Endothelial cell of hepatic sinusoid (primary cell): ENCODE results near the gene LRRC45.

Source experiments
- in situ Hi-C: cut with HindIII; loops from 2 replicates; pipeline ENCODE4 v1.10.0; 2017; ENCODE audit warnings: low sequenced_read_pairs

Gene LRRC45

GRCh38 chr17:82058855-82059249 is 35.7 kb downstream of the LRRC45 start:
- in situ Hi-C loops, result loop anchor here (10.0 kb wide), 2 partner anchors 76 to 146 kb away; no protein-coding TSS in a partner anchor

- in situ Hi-C loops, result loop anchor here (10.0 kb wide), 2 partner anchors 75 to 145 kb away; no protein-coding TSS in a partner anchor
These were observed 36.3 kb downstream of the LRRC45 start for GRCh38 chr17:82059272-82060000.

DNA sequence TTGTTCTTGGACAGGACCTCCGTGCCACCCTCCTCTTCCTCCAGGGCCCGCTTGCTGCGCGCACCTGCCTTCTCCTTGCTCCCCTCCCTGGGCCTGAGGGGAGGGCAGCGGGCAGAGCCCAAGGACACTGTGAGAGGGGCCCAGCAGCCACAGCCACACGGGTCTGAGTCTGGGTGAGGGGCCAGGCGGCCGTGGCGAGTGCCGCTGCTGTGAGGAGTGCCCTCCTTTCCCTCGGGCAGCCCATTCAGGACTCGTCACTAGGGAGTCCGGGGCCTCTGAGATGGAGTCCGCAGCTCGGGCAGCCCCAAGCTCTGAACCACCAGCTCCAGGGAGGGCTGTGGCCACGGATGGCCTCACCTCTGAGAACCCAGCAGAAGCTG is 36.9 kb downstream of the LRRC45 start:
- in situ Hi-C loops, result no loop called here

DNA sequence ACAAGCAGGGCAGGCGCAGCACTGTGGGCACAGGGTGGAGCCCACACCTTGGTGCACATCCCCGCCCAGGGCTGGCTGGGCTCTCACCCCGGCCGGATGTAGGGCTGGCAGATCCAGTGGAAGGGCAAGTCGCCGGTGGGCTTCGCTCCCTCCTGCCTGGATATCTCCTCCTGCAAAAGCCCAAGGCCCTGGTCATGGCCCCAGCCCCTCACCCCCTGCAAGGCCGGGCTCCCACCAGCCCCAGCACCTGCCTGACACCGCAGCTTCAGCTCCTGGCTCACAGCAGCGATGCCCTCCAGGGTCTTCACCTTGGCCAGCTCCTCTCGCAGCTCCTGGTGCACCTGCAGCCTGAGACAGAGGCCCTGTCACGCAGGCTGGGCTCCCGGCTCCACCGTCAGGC is 37.5 kb downstream of the LRRC45 start:
- in situ Hi-C loops, result no loop called here

DNA sequence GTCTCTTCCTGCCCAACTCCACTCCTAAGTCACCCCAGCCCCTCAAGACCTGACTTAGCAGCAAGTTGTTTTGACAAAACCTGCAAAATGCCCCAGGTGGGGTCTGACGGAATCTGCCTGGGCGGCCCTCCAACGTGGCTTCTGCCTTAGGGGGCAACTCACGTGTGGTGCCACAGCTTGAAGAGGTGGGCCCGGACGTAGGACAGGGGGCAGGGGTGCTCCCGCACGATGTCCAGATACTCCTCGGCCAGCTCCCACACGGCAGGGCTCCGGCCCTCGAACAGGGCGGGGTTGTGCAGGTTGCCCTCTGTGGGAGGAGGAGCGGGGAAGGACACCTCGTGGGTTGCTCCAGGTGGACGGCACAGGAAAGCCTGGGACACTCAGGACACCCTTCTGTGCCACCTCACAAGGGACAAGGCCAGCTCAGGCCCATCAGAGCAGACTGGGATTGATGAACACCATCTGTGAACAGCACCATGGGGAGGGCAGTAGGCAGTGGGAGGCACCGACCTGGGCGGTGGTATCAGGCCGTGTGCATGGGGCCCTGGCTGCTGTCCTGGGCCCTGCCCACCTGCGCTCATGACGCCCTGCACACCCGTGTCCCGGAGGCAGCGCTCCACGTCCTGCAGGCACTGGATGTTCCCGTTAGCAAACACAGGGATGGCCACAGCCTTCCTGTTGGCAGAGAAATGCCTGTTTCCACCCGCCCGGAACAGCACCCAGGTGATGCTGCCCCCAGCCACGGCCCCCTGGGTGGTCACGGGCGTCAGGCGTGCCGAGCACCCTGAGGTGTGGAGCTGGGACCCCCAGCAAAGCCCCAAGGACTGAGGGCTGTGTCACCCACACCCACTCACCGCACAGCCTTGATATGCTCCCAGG is 38.2 kb downstream of the LRRC45 start:
- in situ Hi-C loops, result no loop called here

DNA sequence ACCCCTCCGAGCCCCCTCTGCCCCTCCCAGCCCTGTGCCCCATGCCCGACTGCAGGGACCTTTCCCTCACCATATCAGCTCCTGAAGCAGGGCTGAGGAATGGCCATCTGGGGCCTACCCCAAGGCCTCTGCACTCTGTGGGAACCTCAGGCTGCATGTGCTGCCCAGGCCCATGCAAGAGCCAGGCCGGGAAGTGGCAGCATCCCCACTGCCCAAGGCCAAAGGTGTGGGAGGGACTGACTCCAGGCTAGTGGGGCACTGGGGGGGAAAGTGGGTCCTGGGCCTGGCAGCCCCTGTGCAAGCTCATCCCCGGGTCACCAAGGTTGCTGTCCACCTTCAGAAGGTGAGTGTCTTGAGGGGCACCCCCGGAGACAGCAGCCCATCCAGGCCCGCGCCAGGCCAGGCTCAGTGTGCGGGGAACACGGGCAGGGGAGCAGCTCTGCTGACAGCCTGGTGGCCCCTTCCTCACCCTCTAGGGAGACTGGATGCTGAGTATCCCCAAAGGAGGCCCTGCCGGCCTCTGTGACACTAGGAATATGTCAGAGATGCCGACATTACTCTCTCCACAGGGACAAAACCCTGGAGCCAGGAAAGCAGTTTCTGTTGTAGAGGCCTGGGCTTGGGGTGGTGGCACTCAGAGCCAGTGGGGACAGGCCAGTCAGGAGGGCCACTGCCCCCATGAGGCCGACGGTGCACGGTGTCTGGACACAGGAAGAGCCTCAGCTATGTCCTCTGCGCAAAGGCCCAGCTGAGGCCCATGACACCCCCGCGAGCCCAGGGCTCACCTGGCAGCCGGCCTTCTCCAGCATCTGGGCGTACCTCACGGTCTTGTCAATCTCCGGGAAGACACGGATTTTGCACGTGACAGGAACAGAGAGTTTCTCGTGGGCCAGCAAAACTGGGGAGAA is 39.2 kb downstream of the LRRC45 start:
- in situ Hi-C loops, result no loop called here

DNA sequence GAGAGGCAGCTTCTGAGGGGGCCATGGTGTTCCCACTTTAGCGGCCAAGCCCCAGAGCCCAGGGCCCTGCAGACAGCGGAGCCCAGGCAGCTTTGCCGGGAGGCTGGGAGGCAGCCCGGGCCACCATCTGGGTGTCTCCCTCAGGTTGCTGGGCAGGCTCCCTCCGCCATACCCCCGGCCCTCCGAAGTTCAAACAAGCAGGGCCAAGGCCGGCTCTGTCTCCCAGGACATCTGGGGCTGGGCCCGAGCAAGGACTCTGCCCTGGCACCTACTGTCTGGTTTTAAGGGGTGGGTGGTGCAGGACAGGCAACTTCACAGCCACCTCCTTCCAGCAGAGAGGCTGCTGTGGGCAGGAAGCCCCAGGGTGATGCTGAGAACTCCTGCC is 39.9 kb downstream of the LRRC45 start:
- in situ Hi-C loops, result no loop called here

DNA sequence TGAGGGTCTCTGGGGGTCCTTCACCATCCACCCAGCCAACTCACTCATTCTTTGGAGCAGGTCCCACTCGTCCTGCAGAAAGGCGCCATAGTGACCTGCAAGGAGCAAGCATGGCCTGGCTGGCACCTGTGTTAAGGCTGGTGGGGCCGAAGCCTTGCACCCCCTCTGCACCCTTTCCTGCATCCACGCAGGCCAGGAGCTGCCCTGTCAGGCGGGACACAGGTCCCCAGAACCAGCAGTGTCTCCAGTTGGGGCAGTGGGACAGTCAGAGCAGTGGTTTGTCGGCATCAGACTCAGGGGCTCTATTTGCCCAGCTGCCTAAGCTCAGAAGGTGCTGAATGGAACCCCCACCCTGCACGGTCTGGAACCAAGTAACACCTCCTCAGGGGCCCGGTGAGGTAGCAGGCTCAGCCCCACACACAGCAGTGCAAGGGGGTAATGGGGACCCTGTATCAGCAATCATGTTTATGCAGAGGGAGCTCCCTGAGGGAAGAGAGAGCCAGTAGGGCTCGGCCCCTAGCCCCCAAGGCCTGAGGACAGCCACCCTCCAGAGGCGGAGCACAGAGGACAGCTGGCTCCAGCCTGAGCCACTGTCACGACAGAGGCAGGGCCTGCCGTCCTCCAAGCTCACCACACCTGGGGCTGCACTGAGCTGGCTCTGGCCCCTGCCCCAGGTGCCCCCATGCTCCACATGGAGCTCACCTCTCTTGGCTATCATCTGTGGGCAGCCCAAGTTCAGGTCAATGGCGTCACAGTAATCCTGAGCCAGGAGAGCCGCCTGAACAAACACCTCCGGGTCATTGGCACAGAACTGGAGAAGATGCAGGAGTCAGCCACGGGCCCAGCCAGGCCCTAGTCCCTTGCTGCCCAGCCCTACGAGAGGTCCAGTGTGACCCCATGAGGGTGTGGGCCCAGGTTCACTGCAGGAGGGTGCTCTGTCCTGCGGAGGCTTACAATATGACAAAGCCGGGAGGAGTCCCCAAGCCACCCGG is 40.6 kb downstream of the LRRC45 start:
- in situ Hi-C loops, result no loop called here

- in situ Hi-C loops, result no loop called here
These were observed 41.5 kb downstream of the LRRC45 start for GRCh38 chr17:82064433-82065192.

- in situ Hi-C loops, result no loop called here
These were observed 42.1 kb downstream of the LRRC45 start for GRCh38 chr17:82065193-82065637.

DNA sequence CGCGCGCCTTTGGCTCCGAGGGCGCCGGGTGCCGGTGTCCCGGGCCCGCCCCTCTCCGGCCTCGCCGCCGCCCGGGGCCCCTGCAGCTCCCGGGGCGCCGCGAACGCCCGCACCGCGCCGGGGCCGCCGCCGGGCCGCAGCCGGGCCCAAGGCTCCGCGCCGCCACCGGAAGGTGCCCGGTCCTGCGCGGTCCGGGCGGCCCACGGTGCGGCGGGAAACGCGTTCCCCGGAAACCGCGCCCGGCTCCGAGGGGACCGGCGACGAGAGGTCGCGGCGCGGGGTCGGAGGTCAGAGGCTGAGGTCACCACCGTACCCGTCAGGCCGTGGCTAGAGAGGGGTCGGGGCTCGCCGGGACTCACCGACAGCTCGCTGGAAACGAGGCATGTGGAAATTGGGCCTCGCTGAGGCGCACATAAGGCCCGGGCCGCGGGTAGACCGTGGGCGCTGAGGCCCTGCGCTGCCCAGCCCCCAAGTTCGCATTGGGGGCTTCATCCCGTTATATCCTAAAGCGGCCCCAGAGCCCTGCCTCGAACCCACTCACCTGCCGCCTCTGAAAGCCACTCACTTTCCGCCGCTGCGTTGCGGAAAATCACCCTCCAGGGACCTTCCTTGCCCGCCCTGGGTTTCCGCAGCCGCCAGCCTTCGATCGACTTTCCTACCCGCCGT is 42.7 kb downstream of the LRRC45 start, which contains the start of gene DUS1L:
Gene DUS1L (minus strand): TSS at position 167 of the 666 bp plus-strand sequence. CDS start 745 bp downstream, outside the sequence.
- in situ Hi-C loops, result no loop called here

DNA sequence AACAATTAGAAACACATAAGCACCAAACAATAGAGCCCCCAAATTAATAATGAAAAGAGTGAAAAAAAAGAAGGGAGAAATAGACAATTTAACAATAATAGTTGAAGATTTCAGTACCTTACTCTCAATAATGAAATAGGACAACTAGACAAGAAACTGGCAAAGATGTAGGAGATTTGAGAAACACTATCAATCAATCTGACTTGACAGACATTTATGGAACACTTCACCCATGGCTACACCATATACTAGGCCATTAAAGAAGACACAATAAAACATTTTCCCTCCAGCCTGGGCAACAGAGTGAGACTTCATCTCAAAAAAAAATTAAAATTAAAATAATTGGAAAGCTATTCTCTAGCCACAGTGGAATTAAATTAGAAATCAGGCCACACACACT is 47.5 kb downstream of the LRRC45 start:
- in situ Hi-C loops, result no loop called here

DNA sequence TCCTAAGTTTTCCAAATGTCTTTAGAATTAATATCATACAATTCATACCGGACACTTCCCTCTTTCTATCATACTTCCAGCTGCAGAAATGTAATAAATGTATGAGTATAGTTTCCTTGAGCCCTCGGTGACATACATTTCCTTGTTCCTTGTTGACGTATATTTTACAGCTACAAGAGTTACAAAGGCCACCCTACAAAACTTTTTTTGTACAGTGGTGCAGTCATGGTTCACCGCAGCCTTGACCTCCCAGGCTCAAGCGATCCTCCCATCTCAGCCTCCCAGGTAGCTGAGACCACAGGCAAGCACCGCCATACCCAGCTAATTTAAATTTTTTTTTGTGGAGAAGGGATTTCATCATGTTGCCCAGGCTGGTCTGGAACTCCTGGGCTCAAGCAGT is 49.7 kb downstream of the LRRC45 start:
- in situ Hi-C loops, result no loop called here

DNA sequence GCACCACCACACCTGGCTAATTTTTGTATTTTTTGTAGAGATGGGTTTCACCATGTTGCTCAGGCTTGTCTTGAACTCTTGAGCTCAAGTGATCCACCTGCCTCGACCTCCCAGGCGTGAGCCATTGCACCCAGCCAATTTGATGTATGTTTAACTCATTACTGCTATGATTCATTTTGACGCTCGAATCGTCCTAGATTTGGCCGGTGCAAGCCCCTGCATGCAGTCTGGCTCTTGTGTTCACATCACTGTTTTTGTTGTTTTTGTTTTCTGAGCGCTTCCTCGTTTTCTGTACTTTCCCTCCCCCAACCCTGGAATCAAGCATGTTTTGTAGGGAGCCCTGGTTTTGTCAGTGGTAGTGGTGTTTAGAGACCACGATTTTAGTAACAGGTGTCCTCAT is 50.3 kb downstream of the LRRC45 start:
- in situ Hi-C loops, result no loop called here

DNA sequence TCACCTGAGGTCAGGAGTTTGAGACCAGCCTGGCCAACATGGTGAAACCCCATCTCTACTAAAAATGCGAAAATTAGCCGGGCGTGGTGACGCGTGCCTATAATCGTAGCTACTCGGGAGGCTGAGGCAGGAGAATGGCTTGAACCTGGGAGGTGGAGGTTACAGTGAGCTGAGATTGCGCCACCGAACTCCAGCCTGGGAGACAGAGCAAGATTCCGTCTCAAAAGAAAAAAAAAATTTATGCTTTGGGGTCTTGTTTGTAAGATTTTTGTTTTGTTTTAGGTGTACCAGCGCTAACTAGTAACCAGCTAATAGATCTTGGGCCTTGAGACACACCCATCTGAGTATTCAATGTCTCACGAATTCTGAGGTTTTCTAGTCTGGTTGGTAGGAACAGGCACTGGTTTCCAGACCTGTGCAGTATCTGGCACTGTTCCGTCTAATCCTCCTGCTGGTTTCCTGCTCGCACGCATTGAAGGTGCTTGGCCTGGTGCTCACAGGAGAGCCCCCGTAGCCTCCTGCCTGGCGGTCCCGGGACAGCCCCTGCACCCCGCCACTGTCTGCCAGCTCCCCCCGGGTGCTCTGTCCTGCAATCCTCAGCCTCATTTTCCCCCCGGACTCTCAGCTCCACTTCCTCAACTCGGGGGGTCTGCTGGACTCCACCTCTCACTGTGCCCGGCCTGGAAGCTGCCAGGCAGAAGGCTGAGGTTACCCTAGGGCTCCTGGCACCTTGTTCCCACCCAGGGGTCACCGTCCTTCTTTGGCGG is 53.1 kb downstream of the LRRC45 start:
- in situ Hi-C loops, result no loop called here

DNA sequence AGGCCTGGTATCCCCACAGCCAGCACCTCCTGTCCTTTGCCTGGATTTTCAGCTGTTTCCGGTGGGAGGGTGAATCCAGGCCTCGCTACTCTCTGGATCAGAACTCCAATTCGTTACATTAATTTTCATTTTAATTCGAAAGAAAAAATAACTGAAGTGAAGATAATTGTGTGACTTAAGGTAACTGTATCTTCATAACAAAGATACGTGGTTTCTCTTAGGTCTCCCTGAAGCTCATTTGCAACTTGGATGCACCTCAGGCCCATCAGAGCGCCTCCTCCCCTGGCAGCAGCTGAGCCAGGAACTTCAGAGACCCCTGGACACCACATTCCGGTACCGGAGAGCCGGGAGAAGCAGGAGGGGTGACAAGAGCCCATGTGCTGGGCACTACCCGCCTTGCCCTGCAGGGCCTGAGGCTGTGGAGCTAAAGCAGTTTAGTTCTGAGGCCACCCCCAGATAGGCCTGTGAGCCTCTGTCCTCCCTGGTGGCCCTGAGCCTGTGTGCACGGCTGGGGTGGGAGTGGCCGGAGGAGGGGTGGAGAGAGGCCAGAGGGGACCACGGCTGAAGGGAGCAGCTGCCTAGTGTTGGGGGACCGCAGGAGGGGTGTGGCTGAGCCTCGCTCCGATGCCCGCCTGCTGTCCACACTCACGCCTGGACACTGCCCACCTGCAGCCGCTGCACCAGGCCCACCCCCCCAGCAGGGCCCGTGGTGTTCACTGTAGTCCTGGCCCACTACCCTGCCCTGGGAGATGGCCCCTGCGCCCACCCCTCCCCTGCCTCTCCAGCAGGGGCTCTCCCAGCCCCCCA is 53.9 kb downstream of the LRRC45 start:
- in situ Hi-C loops, result no loop called here
